H1 (cell line): Measurements from ENCODE around the gene DGKD.

Experiments
- BCL11A ChIP-seq, 2 experiments: IDR thresholded peaks; one replicate each; pipeline ENCODE4 v1.6.1; 2011; ENCODE audit warnings: low read depth in 2 of 2, low read length in 2 of 2, mild to moderate bottlenecking in 2 of 2
- EGR1 ChIP-seq: IDR thresholded peaks from 2 replicates; pipeline ENCODE4 v1.6.1; 2011; ENCODE audit warnings: low read depth, low read length, borderline replicate concordance
- RNF2 ChIP-seq: fragments of 200-900, 300-1000 bp; sonication (generic); IDR thresholded peaks from 2 replicates; pipeline ENCODE4 v1.7.1; 2016; ENCODE audit warnings: borderline replicate concordance, low read depth, mild to moderate bottlenecking, antibody characterized with exemption, low read length; ENCODE audit not compliant: poor library complexity, severe bottlenecking; ENCODE audit errors: missing control alignments
- TEAD4 ChIP-seq: IDR thresholded peaks from 2 replicates; pipeline ENCODE4 v1.6.1; 2012; ENCODE audit warnings: low read depth, low read length, inconsistent platforms, mixed read lengths
- TF ChIP-seq, protein P1 (sequence below): IDR thresholded peaks from 2 replicates; pipeline ENCODE4 v1.6.1; 2012; ENCODE audit warnings: inconsistent platforms
- TF ChIP-seq, protein P2 (sequence below), 3 experiments: IDR thresholded peaks; 1 replicate in 2 of 3; 2 replicates in 1 of 3; pipeline versions ENCODE4 v1.5.1 to v1.6.1; 2011; ENCODE audit warnings: low read length in 3 of 3, mild to moderate bottlenecking in 3 of 3, inconsistent platforms in 2 of 3, low read depth in 1 of 3, moderate library complexity in 1 of 3; ENCODE audit not compliant: insufficient read depth in 1 of 3; ENCODE audit errors: control extremely low read depth in 1 of 3
- TF ChIP-seq, protein P3 (sequence below): IDR thresholded peaks from 2 replicates; pipeline ENCODE4 v1.6.1; 2011; ENCODE audit warnings: low read depth, mild to moderate bottlenecking, low read length; ENCODE audit not compliant: insufficient read depth

DNA sequence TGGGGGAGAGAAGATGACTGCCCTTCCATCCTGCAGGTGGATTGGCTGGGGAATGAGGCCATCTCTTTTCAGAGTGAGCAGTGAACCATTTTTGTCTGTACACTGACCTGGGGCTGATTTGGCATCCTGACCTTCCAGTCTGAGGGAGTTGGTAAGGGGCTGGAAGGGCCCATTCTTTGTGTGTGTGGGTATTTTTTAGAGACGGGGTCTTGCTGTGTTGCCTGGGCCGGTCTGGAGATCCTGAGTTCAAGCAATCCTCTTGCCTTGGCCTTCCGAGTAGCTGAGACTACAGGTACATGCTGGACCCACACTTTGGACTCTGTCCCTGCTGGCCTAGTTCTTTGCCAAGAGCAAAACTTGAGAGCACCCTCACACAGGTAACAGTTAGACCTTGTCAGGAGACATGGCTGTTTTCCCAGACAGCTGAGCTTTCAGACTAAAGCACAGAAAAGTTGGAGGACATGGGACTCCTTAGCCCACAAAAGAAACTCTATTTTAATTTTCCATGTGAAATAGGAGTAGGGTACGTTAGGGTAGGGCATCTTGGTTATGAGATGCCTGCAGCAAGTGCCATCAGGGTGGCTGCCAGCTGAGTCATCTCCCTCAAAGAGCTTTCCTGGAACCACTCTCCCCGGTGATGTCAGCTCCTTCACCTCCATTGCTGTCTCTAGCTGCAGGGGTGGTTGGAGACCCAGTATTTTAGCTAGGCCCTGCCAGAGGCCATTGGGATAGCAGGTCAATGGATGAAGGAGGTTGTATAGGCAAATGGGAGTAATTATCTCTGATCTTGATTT lies 60.7 kb downstream of the DGKD start:
- TF ChIP-seq, protein P1, sequence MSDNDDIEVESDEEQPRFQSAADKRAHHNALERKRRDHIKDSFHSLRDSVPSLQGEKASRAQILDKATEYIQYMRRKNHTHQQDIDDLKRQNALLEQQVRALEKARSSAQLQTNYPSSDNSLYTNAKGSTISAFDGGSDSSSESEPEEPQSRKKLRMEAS, result no peak
- no peak for TF ChIP-seq BCL11A (IDR thresholded peaks at IDR 0.05; ENCODE audit: low read depth in 2 of 2, low read length in 2 of 2)
- TF ChIP-seq, protein P2, sequence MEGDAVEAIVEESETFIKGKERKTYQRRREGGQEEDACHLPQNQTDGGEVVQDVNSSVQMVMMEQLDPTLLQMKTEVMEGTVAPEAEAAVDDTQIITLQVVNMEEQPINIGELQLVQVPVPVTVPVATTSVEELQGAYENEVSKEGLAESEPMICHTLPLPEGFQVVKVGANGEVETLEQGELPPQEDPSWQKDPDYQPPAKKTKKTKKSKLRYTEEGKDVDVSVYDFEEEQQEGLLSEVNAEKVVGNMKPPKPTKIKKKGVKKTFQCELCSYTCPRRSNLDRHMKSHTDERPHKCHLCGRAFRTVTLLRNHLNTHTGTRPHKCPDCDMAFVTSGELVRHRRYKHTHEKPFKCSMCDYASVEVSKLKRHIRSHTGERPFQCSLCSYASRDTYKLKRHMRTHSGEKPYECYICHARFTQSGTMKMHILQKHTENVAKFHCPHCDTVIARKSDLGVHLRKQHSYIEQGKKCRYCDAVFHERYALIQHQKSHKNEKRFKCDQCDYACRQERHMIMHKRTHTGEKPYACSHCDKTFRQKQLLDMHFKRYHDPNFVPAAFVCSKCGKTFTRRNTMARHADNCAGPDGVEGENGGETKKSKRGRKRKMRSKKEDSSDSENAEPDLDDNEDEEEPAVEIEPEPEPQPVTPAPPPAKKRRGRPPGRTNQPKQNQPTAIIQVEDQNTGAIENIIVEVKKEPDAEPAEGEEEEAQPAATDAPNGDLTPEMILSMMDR (IDR thresholded peaks at IDR 0.05; ENCODE audit: control extremely low read depth in 1 of 3, insufficient read depth in 1 of 3, low read depth in 1 of 3, low read length in 3 of 3), result no peak
- no peak for TF ChIP-seq TEAD4
- TF ChIP-seq RNF2, result no peak
- TF ChIP-seq, protein P3, sequence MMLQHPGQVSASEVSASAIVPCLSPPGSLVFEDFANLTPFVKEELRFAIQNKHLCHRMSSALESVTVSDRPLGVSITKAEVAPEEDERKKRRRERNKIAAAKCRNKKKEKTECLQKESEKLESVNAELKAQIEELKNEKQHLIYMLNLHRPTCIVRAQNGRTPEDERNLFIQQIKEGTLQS, result no peak
- no peak for TF ChIP-seq EGR1
